IMR-90 (cell line): ENCODE data around the gene PDCL3. TPM values are rescaled to one million over a fixed set of nuclear protein-coding genes. Genes with fewer than 3 reads are reported as not detected.

Source experiments
- ATAC-seq: fragments of 200-7000 bp; cut with Tn5 transposase; 2 replicates; pipeline ENCODE4 v1.9.1; 2020; ENCODE audit warnings: low read depth, mild to moderate bottlenecking, moderate library complexity
- BruUV-seq: library from RNA; stranded (reverse); fragments of 400-500 nt; replicated peaks from 2 replicates; lab custom pipeline; 2021; lab: Mats Ljungman, UMichigan
- CTCF ChIA-PET: fragments of 300-600 bp; formaldehyde crosslinking; extraction: SDS; loops from one replicate; lab custom pipeline; 2021; ENCODE audit warnings: antibody characterized with exemption; lab: Yijun Ruan, JAX
- POLR2A ChIA-PET: fragments of 300-600 bp; sonication (Branson Sonifier 250); formaldehyde crosslinking; loops from one replicate; lab custom pipeline; 2022; ENCODE audit warnings: antibody characterized with exemption; ENCODE audit not compliant: unreplicated experiment; lab: Charles Lee
- DNase-seq: peaks from one replicate; pipeline ENCODE4 v3.0.0; 2013
- H2AFZ ChIP-seq: replicated peaks from 2 replicates; pipeline ENCODE3; 2013; ENCODE audit warnings: low read length, mild to moderate bottlenecking; ENCODE audit not compliant: poor library complexity
- H2AK5ac ChIP-seq: 2 replicates; pipeline ENCODE4 v1.6.1; 2013; ENCODE audit warnings: low read depth, low read length, inconsistent platforms
- H2AK9ac ChIP-seq: replicated peaks from 2 replicates; pipeline ENCODE3; 2013; ENCODE audit warnings: mild to moderate bottlenecking, low read depth, low read length, moderate library complexity; ENCODE audit not compliant: poor library complexity
- H2BK120ac ChIP-seq: 2 replicates; pipeline ENCODE4 v1.6.1; 2013; ENCODE audit warnings: low read depth, low read length, inconsistent platforms
- H2BK15ac ChIP-seq: 3 replicates; pipeline ENCODE4 v1.6.1; 2013; ENCODE audit warnings: low read depth, low read length, inconsistent platforms
- H2BK20ac ChIP-seq: 2 replicates; pipeline ENCODE4 v1.6.1; 2013; ENCODE audit warnings: low read depth, mild to moderate bottlenecking, inconsistent platforms, low read length, moderate library complexity
- H2BK5ac ChIP-seq: 2 replicates; pipeline ENCODE4 v1.6.1; 2013; ENCODE audit warnings: mild to moderate bottlenecking, low read depth, low read length, inconsistent platforms; ENCODE audit not compliant: poor library complexity, severe bottlenecking
- H3K14ac ChIP-seq: replicated peaks from 2 replicates; pipeline ENCODE4 v1.6.1; 2013; ENCODE audit warnings: low read depth, low read length, inconsistent platforms
- H3K18ac ChIP-seq: 2 replicates; pipeline ENCODE4 v1.6.1; 2013; ENCODE audit warnings: low read depth, low read length, control low read depth
- H3K23ac ChIP-seq: 2 replicates; pipeline ENCODE4 v1.6.1; 2013; ENCODE audit warnings: low read depth, low read length, inconsistent platforms
- H3K27ac ChIP-seq: 2 replicates; pipeline ENCODE4 v1.5.1; 2013; ENCODE audit warnings: mild to moderate bottlenecking, control low read depth, low read length; ENCODE audit not compliant: insufficient read depth
- H3K27me3 ChIP-seq: 2 replicates; pipeline ENCODE4 v1.6.1; 2013; ENCODE audit warnings: low read length; ENCODE audit not compliant: control insufficient read depth, insufficient read depth
- H3K36me3 ChIP-seq: 2 replicates; pipeline ENCODE4 v1.6.1; 2013; ENCODE audit warnings: low read length, mixed read lengths; ENCODE audit not compliant: control insufficient read depth, insufficient read depth
- H3K4ac ChIP-seq: 2 replicates; pipeline ENCODE4 v1.6.1; 2013; ENCODE audit warnings: low read depth, low read length, inconsistent platforms
- H3K4me1 ChIP-seq: 2 replicates; pipeline ENCODE4 v1.6.1; 2013; ENCODE audit warnings: low read length, mixed read lengths; ENCODE audit not compliant: control insufficient read depth, insufficient read depth
- H3K4me2 ChIP-seq: 2 replicates; pipeline ENCODE4 v1.6.1; 2013; ENCODE audit warnings: low read depth, mild to moderate bottlenecking, control low read depth, low read length, moderate library complexity
- H3K4me3 ChIP-seq: 2 replicates; pipeline ENCODE4 v1.5.1; 2013; ENCODE audit warnings: low read depth, mild to moderate bottlenecking, control low read depth, low read length, moderate library complexity; ENCODE audit not compliant: insufficient read depth
- H3K56ac ChIP-seq: 2 replicates; pipeline ENCODE4 v1.6.1; 2013; ENCODE audit warnings: low read length, inconsistent platforms; ENCODE audit not compliant: insufficient read depth; ENCODE audit errors: extremely low read depth
- H3K79me1 ChIP-seq, 2 experiments: 2 replicates each; pipeline ENCODE4 v1.6.1; 2013; ENCODE audit warnings: low read length in 2 of 2, inconsistent platforms in 1 of 2, low read depth in 1 of 2
- H3K9ac ChIP-seq: 2 replicates; pipeline ENCODE4 v1.6.1; 2013; ENCODE audit warnings: low read depth, low read length, control low read depth
- H3K9me1 ChIP-seq: 2 replicates; pipeline ENCODE4 v1.6.1; 2013; ENCODE audit warnings: low read length, inconsistent platforms; ENCODE audit not compliant: insufficient read depth
- H3K9me3 ChIP-seq: 2 replicates; pipeline ENCODE4 v1.6.1; 2013; ENCODE audit warnings: low read length; ENCODE audit not compliant: control insufficient read depth, insufficient read depth
- H4K20me1 ChIP-seq: 2 replicates; pipeline ENCODE4 v1.6.1; 2013; ENCODE audit warnings: low read length, inconsistent platforms; ENCODE audit not compliant: insufficient read depth
- H4K5ac ChIP-seq: 2 replicates; pipeline ENCODE4 v1.6.1; 2013; ENCODE audit warnings: mild to moderate bottlenecking, low read depth, low read length, control low read depth
- H4K8ac ChIP-seq, 2 experiments: 2 replicates each; pipeline ENCODE4 v1.6.1; 2013; ENCODE audit warnings: low read depth in 2 of 2, low read length in 2 of 2, control low read depth in 1 of 2, inconsistent platforms in 1 of 2
- H4K91ac ChIP-seq: 2 replicates; pipeline ENCODE4 v1.6.1; 2013; ENCODE audit warnings: low read depth, low read length, inconsistent platforms; ENCODE audit not compliant: insufficient read depth
- BHLHE40 ChIP-seq: fragments of 150-350 bp; IDR thresholded peaks from 2 replicates; pipeline ENCODE4 v1.6.1; 2016; ENCODE audit warnings: mild to moderate bottlenecking, low read depth, low read length
- CEBPB ChIP-seq: IDR thresholded peaks from 2 replicates; pipeline ENCODE4 v1.6.1; 2012; ENCODE audit warnings: low read depth, low read length, improper control_type of control experiment
- CHD1 ChIP-seq: IDR thresholded peaks from 2 replicates; pipeline ENCODE4 v1.6.1; 2012; ENCODE audit warnings: low read depth, low read length, improper control_type of control experiment
- ELK1 ChIP-seq: fragments of 150-350 bp; IDR thresholded peaks from 2 replicates; pipeline ENCODE4 v1.6.1; 2016; ENCODE audit warnings: low read depth, mild to moderate bottlenecking, low read length, moderate library complexity, borderline replicate concordance
- FOS ChIP-seq: fragments of 150-350 bp; IDR thresholded peaks from 2 replicates; pipeline ENCODE4 v1.6.1; 2016; ENCODE audit warnings: low read depth, low read length
- MAZ ChIP-seq: IDR thresholded peaks from 2 replicates; pipeline ENCODE4 v1.6.1; 2012; ENCODE audit warnings: low read depth, mild to moderate bottlenecking, low read length, improper control_type of control experiment, moderate library complexity, borderline replicate concordance
- MXI1 ChIP-seq: IDR thresholded peaks from 2 replicates; pipeline ENCODE4 v1.6.1; 2012; ENCODE audit warnings: low read depth, mild to moderate bottlenecking, low read length, moderate library complexity, borderline replicate concordance
- NFE2L2 ChIP-seq: fragments of 150-350 bp; IDR thresholded peaks from 2 replicates; pipeline ENCODE4 v1.6.1; 2016; ENCODE audit warnings: low read depth, mild to moderate bottlenecking, low read length
- RCOR1 ChIP-seq: IDR thresholded peaks from 2 replicates; pipeline ENCODE4 v1.6.1; 2012; ENCODE audit warnings: mild to moderate bottlenecking, low read length, improper control_type of control experiment; ENCODE audit not compliant: insufficient replicate concordance
- RFX5 ChIP-seq: IDR thresholded peaks from 2 replicates; pipeline ENCODE4 v1.8.0; 2012; ENCODE audit warnings: low read depth, mild to moderate bottlenecking, low read length, moderate library complexity
- USF2 ChIP-seq: fragments of 150-350 bp; IDR thresholded peaks from 2 replicates; pipeline ENCODE4 v1.6.1; 2017; ENCODE audit warnings: mild to moderate bottlenecking, antibody characterized with exemption, low read length, low read depth
- WGBS, 2 experiments: methylation state at CpG; one replicate each; pipeline versions ENCODE4 v1.1.5 to v1.1.7; 2013; ENCODE audit warnings: missing lambda C conversion rate in 2 of 2; ENCODE audit not compliant: insufficient read length in 1 of 2; ENCODE audit errors: extremely low coverage in 2 of 2; 5-methylcytosine and 5-hydroxymethylcytosine counted together
- dilution Hi-C: fragments of 300-500 bp; cut with HindIII; formaldehyde crosslinking; loops from one replicate; pipeline ENCODE4 v1.14.3; 2018; ENCODE audit warnings: low sequenced_read_pairs; ENCODE audit not compliant: unreplicated experiment
- in situ Hi-C: fragments of 300-500 bp; cut with MboI; formaldehyde crosslinking; loops from 3 replicates; pipeline ENCODE4 v1.14.3; 2019; ENCODE audit warnings: low sequenced_read_pairs, inconsistent platforms, mixed read lengths
- intact Hi-C: fragments of 100-400 bp; cut with micrococcal nuclease; formaldehyde crosslinking; loops from 2 replicates; pipeline ENCODE4 v1.10.0; 2022
- polyA plus RNA-seq, 3 experiments: library from polyadenylated mRNA; depleted of rRNA; stranded (reverse); fragments of >200 nt; gene quantifications; 2 replicates each; pipeline ENCODE4 v1.2.3, GENCODE V29; 2012; ENCODE audit warnings: low replicate concordance in 1 of 3
- total RNA-seq: library from RNA; depleted of rRNA; stranded (reverse); fragments of >200 nt; gene quantifications from 2 replicates; pipeline ENCODE4 v1.2.3, GENCODE V29; 2012

PDCL3 gene
- total and polyA plus RNA-seq, 2 of the 4 experiments (the other 2 are of a cell fraction): 9.5 to 26.4 TPM

DNA sequence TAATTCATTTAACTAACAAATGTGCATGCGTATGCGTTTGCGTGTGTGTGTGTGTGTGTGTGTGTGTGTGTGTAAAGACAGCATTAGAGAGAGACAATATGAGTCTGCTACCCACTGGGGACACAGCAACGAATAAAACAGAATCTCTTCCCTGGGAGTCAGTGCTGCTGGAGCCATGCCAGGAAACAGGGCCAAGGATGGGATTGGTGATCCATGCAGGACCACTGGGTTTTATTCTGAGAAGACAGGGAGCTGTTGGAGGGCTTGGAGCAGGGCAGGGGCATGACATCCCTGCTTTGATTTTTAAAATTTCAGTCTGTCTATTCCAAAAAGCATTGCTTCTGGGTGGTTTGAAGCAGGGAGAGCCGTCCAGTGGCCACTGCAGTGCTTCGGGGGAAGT is 62.9 kb downstream of the PDCL3 start:
- H3K9ac ChIP-seq: no peak overlapping the region
- H3K36me3 ChIP-seq: no peaks in the 10 kb centered on the region
- ChIA-PET CTCF (no interaction called here), POLR2A (no interaction called here)
- no peak overlapping the region for H3K18ac ChIP-seq
- intact Hi-C loops: no loop called here
- no peaks in the 10 kb centered on the region for H3K79me1 ChIP-seq
- H4K91ac ChIP-seq: no peak overlapping the region
- no peaks in the 10 kb centered on the region for H3K4me1 ChIP-seq
- H3K23ac ChIP-seq: no peak overlapping the region
- no peak overlapping the region for H2AK5ac ChIP-seq
- no peak overlapping the region for H3K14ac ChIP-seq
- 58% methylated on average over 2 of the region's 6 CpGs; no CpG with 5 or more reads in 1 of the 2 experiments for WGBS, 2 experiments
- H3K4ac ChIP-seq: no peak overlapping the region
- H2BK120ac ChIP-seq: no peak overlapping the region
- H4K20me1 ChIP-seq: no peaks in the 10 kb centered on the region
- no peak overlapping the region for H3K4me2 ChIP-seq
- peaks cover 65% of the 10 kb centered on the region for H3K27me3 ChIP-seq
- H3K9me1 ChIP-seq: no peaks in the 10 kb centered on the region
- DNase-seq (no peak), ATAC-seq (no peak)
- no peak overlapping the region for H3K27ac ChIP-seq
- H2AFZ ChIP-seq: no peak overlapping the region
- no peak overlapping the region for H2BK15ac ChIP-seq
- no peak overlapping the region for H2AK9ac ChIP-seq
- in situ Hi-C loops: no loop called here
- no peak overlapping the region for H4K8ac ChIP-seq
- no TSS peak for BruUV-seq
- no peak overlapping the region for H2BK20ac ChIP-seq
- H4K5ac ChIP-seq: no peak overlapping the region
- peaks cover 3% of the 10 kb centered on the region; the same call in 1 of the 2 replicates for H3K9me3 ChIP-seq
- H3K56ac ChIP-seq: no peak overlapping the region
- H3K4me3 ChIP-seq: no peak overlapping the region
- H2BK5ac ChIP-seq: no peak overlapping the region
- dilution Hi-C loops: no loop called here
- TF ChIP-seq USF2 (no peak), MAZ (no peak), BHLHE40 (no peak), NFE2L2 (no peak), FOS (no peak), ELK1 (no peak), CEBPB (no peak), RCOR1 (no peak), CHD1 (no peak), MXI1 (no peak), RFX5 (no peak)
